Ureter (tissue), 1 donor: ENCODE measurements around the gene PTPN6. TPM values are rescaled to one million over a fixed set of nuclear protein-coding genes. Genes with fewer than 3 reads are reported as not detected.
"Not testable (repeated sequence)": the region's sequence is repeated elsewhere in the genome, so short reads cannot be mapped to it uniquely, and the experiment has no call there.

Experiments used
- DNase-seq: peaks from one replicate; pipeline ENCODE4 v3.0.0-alpha.2; 2020; ENCODE audit warnings: low spot score
- total RNA-seq: library from RNA; stranded (reverse); gene quantifications from one replicate; pipeline ENCODE4 v1.2.4, GENCODE V29; 2023
- donor health status: DM: yes; HTN: yes; CAD: no.

PTPN6 gene
- 40.4 TPM for total RNA-seq

- DNase-seq, result peak; percentile 53
These were observed at the start of gene PTPN6 for GRCh38 chr12:6950811-6951540. Gene PTPN6, plus strand, starts transcription at chr12:6951356. Its CDS starts 157 bp downstream, at chr12:6951513.

- DNase-seq, result no peak
These were observed 48.7 kb upstream of the PTPN6 start for GRCh38 chr12:6902448-6902847.

GRCh38 chr12:6903722-6904121 lies 47.4 kb upstream of the PTPN6 start:
- no peak for DNase-seq

GRCh38 chr12:6904280-6905276 lies 46.6 kb upstream of the PTPN6 start, which contains the start of gene LRRC23:
Gene LRRC23, plus strand, starts transcription at chr12:6904822. Its CDS starts 812 bp downstream, at chr12:6905634.
- DNase-seq, result peak; percentile 98

- no peak for DNase-seq
These were observed 45.6 kb upstream of the PTPN6 start for GRCh38 chr12:6905414-6906040.

DNA sequence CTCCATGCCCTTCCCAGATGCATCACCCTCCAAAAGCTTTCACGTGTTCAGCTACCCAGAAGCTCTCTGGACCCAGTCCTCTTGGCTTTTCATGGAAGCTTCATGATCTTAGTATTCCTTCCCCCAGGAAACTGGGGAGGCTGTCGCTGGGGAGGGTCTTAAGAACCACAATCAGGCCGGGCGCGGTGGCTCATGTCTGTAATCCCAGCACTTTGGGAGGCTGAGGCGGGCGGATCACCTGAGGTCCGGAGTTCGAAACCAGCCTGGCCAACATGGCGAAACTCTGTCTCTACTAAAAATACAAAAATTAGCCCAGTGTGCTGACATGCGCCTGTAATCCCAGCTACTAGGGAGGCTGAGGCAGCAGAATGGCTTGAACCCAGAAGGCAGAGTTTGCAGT lies 43.0 kb upstream of the PTPN6 start:
- not testable (repeated sequence) for DNase-seq

DNA sequence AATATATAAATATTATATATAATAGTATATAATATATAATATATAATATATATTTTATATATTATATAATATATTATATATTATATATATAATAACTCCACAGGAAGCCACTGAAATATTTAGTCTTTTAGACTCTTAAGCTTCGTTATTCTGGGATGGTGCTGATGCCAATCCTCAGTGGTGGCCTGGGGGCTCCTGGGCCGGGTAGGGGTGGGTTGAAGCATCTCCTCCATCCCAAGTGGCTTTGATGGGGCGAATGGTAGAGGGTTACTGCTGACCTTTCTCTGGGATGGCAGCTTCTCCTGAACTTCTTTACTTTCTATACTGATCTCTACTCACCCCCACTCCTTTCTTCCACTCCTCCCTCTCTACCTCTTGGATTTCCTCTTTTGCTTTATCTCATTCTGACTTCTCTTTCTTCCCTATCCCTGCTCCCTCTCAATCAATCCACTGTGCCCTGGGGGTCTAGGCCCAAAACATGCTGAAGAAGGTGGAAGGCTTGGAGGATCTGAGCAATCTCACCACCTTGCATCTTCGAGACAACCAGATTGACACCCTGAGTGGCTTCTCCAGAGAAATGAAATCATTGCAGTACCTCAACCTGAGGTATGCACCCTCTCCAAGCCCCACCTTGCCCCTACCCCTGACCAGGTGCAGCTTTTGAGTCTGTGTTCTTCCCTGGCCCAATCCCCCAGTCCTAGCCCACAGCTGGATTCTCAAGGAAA lies 41.6 kb upstream of the PTPN6 start:
- DNase-seq, result no peak

GRCh38 chr12:6912164-6912935 lies 38.8 kb upstream of the PTPN6 start:
- DNase-seq, result no peak

DNA sequence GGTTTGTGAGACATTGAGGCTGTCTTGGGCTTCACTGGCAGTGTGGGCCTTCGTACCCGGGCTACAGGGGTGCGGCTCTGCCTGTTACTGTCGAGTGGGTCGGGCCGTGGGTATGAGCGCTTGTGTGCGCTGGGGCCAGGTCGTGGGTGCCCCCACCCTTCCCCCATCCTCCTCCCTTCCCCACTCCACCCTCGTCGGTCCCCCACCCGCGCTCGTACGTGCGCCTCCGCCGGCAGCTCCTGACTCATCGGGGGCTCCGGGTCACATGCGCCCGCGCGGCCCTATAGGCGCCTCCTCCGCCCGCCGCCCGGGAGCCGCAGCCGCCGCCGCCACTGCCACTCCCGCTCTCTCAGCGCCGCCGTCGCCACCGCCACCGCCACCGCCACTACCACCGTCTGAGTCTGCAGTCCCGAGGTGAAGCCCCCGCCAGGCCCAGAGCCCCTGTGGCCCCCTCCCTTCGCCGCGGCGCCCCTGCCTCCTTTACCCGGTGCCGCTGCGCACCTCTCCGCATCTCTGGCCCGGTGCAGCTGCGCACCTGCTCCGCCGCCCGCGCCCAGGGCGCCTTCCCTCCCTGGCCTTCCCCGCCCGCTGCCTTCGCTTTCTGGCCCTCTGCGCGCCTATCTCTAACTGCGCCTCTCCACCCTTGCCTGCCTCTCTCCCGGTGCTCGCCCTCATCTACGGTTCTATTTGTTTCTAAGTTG lies 36.8 kb upstream of the PTPN6 start, which contains the start of gene ENO2:
TSS of gene ENO2 (plus strand) at position 335 of the 701 bp plus-strand sequence. CDS start 1,253 bp downstream, outside the sequence.
- DNase-seq, result peak; percentile 84

- DNase-seq, result no peak
These were observed 36.0 kb upstream of the PTPN6 start for GRCh38 chr12:6914947-6915788.

DNA sequence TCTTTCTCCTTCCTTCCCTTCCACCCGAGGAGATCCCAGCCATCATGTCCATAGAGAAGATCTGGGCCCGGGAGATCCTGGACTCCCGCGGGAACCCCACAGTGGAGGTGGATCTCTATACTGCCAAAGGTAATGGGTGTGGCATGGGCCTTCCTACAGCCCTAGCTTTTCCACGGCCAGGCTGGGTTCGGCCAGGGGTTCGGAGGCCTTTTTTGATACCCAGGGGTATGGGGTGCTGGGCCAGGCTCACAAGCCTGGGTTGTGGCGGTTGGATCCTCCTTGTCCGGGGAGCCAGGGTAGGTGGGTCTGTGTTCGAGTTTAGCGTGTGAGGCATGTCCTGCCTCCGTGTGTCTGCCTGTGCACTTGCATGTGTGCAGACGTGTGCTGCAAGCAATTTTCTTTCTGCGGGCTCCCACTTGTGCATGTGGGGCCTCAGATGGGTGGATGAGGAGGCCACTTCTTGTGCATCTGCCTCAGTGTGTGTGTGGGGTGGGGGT lies 35.3 kb upstream of the PTPN6 start:
- DNase-seq, result no peak

GRCh38 chr12:6916426-6917200 lies 34.5 kb upstream of the PTPN6 start:
- DNase-seq, result no peak

DNA sequence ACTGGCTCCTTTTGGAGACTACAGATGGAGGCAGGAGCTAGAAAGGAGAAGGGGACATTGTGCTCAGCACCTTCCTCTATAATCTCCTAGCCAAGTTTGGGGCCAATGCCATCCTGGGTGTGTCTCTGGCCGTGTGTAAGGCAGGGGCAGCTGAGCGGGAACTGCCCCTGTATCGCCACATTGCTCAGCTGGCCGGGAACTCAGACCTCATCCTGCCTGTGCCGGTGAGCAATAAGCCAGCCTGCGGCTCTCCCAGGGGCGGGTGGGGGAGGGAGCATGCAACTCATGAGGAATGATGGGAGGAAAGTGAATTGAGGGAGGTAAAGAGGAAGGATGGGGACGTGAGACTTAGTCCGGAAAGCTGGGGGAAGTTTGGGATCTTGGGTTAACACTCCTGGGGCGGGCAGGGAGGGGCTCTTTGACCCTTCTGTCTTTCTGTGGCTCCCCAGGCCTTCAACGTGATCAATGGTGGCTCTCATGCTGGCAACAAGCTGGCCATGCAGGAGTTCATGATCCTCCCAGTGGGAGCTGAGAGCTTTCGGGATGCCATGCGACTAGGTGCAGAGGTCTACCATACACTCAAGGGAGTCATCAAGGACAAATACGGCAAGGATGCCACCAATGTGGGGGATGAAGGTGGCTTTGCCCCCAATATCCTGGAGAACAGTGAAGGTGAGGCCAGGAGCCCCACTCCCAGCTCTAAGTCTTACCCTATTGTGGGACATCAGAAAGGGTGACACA lies 33.5 kb upstream of the PTPN6 start:
- no peak for DNase-seq

DNA sequence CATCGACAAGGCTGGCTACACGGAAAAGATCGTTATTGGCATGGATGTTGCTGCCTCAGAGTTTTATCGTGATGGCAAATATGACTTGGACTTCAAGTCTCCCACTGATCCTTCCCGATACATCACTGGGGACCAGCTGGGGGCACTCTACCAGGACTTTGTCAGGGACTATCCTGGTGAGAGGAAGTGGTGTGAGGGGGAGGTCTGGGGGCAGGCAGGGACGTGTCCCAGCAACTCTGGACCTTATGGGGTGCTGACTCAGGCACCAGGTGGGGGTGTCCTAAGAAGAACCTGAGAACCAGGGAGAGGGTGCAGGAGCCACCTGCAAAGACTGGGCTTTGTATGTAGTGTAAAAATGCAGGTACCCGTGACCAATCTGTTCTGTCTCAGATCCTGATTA lies 31.6 kb upstream of the PTPN6 start:
- DNase-seq, result no peak

GRCh38 chr12:6921539-6921938 lies 29.6 kb upstream of the PTPN6 start:
- DNase-seq, result no peak

DNA sequence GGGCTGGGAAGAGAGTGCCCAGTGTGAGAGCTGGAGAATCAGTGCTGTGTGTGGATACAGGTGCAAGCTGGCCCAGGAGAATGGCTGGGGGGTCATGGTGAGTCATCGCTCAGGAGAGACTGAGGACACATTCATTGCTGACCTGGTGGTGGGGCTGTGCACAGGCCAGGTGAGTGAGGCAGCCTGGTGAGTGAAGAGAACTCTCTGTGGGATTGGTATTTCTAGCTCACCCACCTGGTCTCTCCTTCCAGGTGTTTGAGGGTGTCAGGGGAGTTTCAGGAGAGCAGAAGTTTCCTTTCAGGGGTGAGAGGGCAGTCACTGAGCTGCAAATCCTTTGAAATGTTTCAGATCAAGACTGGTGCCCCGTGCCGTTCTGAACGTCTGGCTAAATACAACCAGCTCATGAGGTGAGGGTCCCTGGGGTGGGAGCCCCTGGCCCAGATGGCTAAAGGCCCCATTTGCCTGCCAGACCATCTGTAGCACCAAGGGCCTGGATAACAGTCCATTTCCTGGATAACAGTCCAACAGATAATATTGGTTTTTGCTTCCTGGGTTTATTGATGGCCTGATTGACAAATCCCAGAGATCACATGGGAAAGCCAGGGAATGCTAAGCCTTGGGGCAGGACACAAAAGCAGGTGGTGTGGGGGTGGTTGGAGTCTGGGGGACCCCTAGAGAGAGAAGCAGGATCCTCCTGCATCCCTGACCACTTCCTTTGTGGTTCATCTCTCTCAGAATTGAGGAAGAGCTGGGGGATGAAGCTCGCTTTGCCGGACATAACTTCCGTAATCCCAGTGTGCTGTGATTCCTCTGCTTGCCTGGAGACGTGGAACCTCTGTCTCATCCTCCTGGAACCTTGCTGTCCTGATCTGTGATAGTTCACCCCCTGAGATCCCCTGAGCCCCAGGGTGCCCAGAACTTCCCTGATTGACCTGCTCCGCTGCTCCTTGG lies 28.9 kb upstream of the PTPN6 start:
- DNase-seq, result no peak
